Measurements from ENCODE around the gene CCR8. TPM values are rescaled to one million over a fixed set of nuclear protein-coding genes. Genes with fewer than 3 reads are reported as not detected.

CCR8 gene
- total RNA-seq, 1 donor from 2014 or later, result not detected

GRCh38 chr3:39327053-39327745 is 2.3 kb upstream of the CCR8 start:
- Histone ChIP-seq H4K20me1 (ENCODE audit: low read depth) (no peaks in the 10 kb centered on the region), H3K79me2 (ENCODE audit: low read depth) (no peaks in the 10 kb centered on the region), H3K27ac (no peak overlapping the region), H3K4me1 (no peaks in the 10 kb centered on the region), H3K9ac (no peak overlapping the region), H2AFZ (replicated peaks) (no peak overlapping the region), H3K36me3 (no peaks in the 10 kb centered on the region), H3F3A (ENCODE audit: low read depth) (no peaks in the 10 kb centered on the region), H3K4me3 (no peak overlapping the region), H3K27me3 (no peaks in the 10 kb centered on the region), H3K4me2 (no peak overlapping the region), H3K9me3 (ENCODE audit: low read depth) (no peaks in the 10 kb centered on the region)
- no peak for DNase-seq (ENCODE audit: low spot score)
- no peak for TF ChIP-seq EZH2 (IDR thresholded peaks at IDR 0.05)
- TF ChIP-seq EZH2phosphoT487 (IDR thresholded peaks at IDR 0.05), result no peak
- TF ChIP-seq CTCF (IDR thresholded peaks at IDR 0.05), result no peak
- no peaks in the 10 kb centered on the region for H3K27me3 Mint-ChIP-seq (ENCODE audit: insufficient read depth, low read depth)
- H3K27ac Mint-ChIP-seq, result no peak overlapping the region
- no peak overlapping the region for H3K4me3 Mint-ChIP-seq
- no peaks in the 10 kb centered on the region for H3K9me3 Mint-ChIP-seq
- no peaks in the 10 kb centered on the region for H3K36me3 Mint-ChIP-seq
- H3K4me1 Mint-ChIP-seq, result no peaks in the 10 kb centered on the region

- H3F3A ChIP-seq (ENCODE audit: low read depth), result no peaks in the 10 kb centered on the region
- no peaks in the 10 kb centered on the region for H3K27me3 Mint-ChIP-seq (ENCODE audit: insufficient read depth, low read depth)
- no peaks in the 10 kb centered on the region for H3K4me1 Mint-ChIP-seq
- H3K36me3 ChIP-seq, result no peaks in the 10 kb centered on the region
- TF ChIP-seq EZH2phosphoT487 (IDR thresholded peaks at IDR 0.05) (no peak), EZH2 (IDR thresholded peaks at IDR 0.05) (no peak), CTCF (IDR thresholded peaks at IDR 0.05) (no peak)
- H3K79me2 ChIP-seq (ENCODE audit: low read depth), result no peaks in the 10 kb centered on the region
- no peak overlapping the region for H3K4me3 Mint-ChIP-seq
- H3K36me3 Mint-ChIP-seq, result no peaks in the 10 kb centered on the region
- no peak overlapping the region for H2AFZ ChIP-seq (replicated peaks)
- H4K20me1 ChIP-seq (ENCODE audit: low read depth), result no peaks in the 10 kb centered on the region
- no peak overlapping the region for H3K9ac ChIP-seq
- H3K4me1 ChIP-seq, result no peaks in the 10 kb centered on the region
- no peaks in the 10 kb centered on the region for H3K27me3 ChIP-seq
- no peak overlapping the region for H3K4me3 ChIP-seq
- DNase-seq (ENCODE audit: low spot score), result no peak
- no peak overlapping the region for H3K27ac ChIP-seq
- no peaks in the 10 kb centered on the region for H3K9me3 ChIP-seq (ENCODE audit: low read depth)
- no peak overlapping the region for H3K27ac Mint-ChIP-seq
- no peaks in the 10 kb centered on the region for H3K9me3 Mint-ChIP-seq
- H3K4me2 ChIP-seq, result no peak overlapping the region
These were observed 1.7 kb upstream of the CCR8 start for GRCh38 chr3:39327746-39328349.

- no peak overlapping the region for H3K27ac Mint-ChIP-seq
- H3K9me3 Mint-ChIP-seq, result no peaks in the 10 kb centered on the region
- TF ChIP-seq EZH2 (IDR thresholded peaks at IDR 0.05), result no peak
- TF ChIP-seq CTCF (IDR thresholded peaks at IDR 0.05), result no peak
- TF ChIP-seq EZH2phosphoT487 (IDR thresholded peaks at IDR 0.05), result no peak
- Histone ChIP-seq H3K9me3 (ENCODE audit: low read depth) (no peaks in the 10 kb centered on the region), H3K4me3 (no peak overlapping the region), H3F3A (ENCODE audit: low read depth) (no peaks in the 10 kb centered on the region), H2AFZ (replicated peaks) (no peak overlapping the region), H4K20me1 (ENCODE audit: low read depth) (no peaks in the 10 kb centered on the region), H3K36me3 (no peaks in the 10 kb centered on the region), H3K79me2 (ENCODE audit: low read depth) (no peaks in the 10 kb centered on the region), H3K4me1 (no peaks in the 10 kb centered on the region), H3K4me2 (no peak overlapping the region), H3K9ac (no peak overlapping the region), H3K27ac (no peak overlapping the region), H3K27me3 (no peaks in the 10 kb centered on the region)
- no peaks in the 10 kb centered on the region for H3K27me3 Mint-ChIP-seq (ENCODE audit: insufficient read depth, low read depth)
- DNase-seq (ENCODE audit: low spot score), result no peak
- no peaks in the 10 kb centered on the region for H3K4me1 Mint-ChIP-seq
- no peaks in the 10 kb centered on the region for H3K36me3 Mint-ChIP-seq
- no peak overlapping the region for H3K4me3 Mint-ChIP-seq
These were observed 1.3 kb downstream of the CCR8 start for GRCh38 chr3:39330824-39331223.
